Activated T-cell treated with anti-CD3 and anti-CD28 coated beads, Interleukin-2, amount 50 U/mL, for 48 hours (primary cell): Measurements from ENCODE around the gene KRT39.

ENCODE experiments used
- DNase-seq, 2 experiments: peaks; one replicate each; pipeline ENCODE4 v3.0.0-alpha.2; 2020

KRT39 gene

DNA sequence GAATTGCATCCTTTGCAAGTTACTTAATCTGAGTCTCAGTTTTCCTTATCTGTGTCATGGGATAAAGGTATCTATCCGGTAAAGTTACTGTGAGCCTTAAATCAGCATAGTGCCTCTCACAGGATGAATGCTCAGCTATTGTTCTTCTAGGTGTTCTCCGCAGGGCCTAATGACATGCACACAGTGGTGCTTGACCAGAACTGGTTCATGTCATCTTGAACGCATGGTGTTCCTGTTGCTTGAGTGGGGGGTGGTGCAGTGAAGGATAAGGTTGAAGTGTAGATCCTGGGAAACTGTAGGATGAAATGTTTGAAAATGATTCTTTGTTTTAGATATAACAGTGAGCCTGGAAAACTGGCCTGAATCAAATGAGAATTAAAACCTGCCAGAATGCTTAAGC, 13.4 kb upstream of the KRT39 start:
- no peak for DNase-seq

DNA sequence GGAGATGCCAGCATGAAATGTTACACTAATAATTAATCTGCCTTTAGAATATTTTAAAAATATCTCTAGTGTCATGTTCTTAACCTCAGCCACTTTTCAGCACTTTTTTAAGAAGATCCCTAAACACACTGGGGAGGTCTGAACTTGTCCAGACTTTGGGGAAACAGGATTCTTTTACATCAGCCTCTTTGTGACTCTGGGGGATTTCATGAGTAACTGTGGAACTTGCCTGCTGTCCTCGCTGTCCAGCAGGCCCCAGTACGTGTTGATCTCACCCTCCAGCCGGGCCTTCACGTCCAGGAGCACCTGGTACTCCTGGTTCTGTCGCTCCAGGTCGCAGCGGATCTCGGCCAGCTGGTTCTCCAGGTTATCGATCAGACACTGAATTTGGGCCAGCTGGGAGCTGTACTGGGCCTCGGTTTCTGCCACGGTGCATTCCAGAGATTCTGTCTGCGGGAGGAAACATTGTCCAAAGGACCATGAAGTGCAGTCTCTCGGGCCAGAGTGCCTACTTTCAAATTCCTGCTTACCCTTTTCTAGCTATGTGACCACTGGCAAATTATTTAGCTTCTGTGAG, 11.9 kb upstream of the KRT39 start:
- no peak for DNase-seq

DNA sequence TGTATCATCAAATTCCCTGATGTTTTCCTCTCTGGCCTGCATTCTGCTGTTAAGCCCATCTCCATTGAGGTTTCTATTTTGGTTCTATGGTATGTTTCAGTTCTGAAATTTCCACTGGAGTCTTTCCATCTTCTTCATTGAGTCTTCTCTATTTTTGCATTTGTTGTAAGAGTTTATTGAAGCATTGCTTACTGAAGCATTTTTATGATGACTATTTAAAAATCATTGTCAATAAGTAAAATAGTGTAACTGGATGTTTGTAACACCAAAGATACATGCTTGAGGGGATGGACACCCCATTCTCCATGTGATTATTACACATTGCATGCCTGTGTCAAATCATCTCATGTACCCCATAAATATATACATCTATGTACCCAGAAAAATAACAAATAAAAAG, 8.8 kb upstream of the KRT39 start:
- DNase-seq = no peak

DNA sequence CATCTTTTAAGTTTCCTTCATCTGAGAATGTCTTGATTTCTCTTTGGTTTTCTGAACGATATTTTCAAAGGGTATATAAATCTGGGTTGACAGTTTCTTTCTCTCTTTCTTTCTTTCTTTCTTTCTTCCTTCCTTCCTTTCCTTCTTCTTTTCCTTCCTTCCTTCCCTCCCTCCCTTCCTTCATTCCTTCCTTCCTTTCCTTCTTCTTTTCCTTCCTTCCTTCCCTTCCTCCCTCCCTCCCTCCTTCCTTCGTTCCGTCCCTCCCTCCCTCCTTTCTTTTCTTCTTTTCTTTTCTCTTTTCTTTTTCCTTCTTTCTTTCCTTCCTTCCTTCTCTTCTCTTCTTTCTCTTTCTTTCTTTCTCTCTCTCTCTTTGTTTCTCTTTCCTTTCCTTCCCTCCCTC, 7.6 kb upstream of the KRT39 start:
- no peak for DNase-seq

DNA sequence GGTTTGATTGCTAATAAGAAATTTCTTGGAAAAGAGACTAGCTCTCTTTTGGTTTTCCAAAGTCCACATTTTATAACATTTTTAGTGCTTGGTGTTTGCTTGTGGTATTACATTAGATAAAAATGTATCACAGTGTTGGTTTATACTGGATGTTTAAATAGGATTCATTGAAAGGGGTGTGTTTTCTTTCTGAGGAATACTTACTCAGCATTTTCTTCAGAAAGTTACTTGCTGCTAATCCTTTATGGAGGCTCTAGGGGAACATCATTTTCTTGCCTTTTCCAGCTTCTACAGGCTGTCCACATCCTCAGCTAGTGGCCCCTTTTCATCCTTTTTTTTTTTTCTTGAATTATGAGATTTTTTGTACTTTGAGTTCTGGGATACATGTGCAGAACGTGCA, 834 bp upstream of the KRT39 start:
- no peak for DNase-seq

DNA sequence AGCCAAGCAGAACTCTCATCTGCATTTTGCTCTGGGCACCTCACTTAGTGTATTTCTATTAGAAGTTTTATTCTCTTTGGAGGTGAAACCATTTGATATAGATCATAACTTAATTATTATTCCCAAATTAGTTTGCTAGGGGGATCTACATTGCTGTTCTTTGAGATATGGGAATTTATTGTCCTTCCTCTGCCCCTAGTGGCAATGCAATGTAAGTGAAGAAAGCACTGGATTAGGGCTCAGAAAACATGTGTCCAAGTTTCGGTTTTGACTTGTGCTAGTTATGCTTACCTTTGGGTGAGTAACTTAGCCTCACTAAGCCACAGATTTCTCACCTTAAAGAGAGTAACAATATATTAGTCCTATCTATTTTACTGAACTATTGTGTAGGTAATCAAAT, 2.9 kb downstream of the KRT39 start:
- no peak for DNase-seq

DNA sequence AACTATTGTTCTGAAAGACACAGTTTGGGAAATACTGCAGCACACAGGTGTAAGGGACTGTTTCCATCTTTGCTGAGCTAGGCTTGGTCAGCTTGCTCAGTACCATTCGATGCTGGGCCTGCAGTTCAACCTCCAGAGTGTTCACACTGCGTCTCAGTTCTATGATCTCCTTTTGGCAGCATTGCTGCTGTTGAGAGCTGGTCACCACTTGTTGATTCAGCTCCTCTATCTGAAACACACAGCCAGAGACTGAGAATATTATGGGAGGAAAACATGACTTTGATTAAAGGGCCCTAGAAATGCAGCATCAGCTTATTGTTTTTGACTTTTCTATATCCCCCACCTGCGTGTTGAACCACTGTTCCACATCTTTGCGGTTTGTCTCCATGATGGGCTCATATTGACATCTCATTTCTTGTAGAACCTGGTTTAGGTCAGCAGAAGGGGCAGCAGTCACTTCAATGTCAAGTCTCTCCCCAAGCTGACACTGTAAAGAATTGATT, 4.6 kb downstream of the KRT39 start:
- no peak for DNase-seq

DNA sequence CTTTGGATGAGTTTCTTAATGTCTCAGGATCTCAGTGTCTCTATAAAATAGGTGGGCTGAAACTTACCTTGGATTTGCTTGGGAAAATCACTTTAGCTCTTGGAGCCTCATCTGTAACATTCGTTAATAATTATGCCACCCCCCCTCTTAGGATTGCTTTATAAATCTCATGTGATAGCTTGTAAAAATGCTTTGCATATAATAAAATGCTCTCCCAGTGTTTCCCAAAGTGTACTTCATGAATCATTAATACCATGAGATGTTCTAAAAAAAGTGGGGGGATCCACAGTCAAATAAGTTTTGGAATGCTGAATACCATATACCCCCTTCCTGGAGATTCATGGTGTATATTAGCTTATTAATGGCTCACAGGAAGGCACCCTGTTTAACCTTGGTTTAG, 5.2 kb downstream of the KRT39 start:
- DNase-seq = no peak

DNA sequence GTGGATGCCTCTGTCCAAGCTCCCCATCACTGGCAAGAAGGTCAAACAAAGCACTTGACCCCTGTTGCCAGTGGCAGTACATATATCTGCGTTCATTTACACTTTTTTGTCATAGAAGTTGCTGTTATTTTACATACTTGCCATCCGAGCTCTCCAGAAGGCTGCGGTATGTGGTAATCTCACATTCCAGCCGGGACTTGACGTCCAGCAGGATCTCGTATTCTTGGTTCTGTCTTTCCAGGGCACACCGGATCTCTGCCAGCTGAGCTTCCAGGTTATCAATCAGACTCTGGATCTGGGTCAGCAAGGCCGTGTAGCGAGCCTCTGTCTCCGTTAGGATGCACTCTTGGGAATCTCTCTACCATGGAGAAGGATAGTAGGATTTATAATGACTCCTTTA, 6.6 kb downstream of the KRT39 start:
- DNase-seq = no peak

DNA sequence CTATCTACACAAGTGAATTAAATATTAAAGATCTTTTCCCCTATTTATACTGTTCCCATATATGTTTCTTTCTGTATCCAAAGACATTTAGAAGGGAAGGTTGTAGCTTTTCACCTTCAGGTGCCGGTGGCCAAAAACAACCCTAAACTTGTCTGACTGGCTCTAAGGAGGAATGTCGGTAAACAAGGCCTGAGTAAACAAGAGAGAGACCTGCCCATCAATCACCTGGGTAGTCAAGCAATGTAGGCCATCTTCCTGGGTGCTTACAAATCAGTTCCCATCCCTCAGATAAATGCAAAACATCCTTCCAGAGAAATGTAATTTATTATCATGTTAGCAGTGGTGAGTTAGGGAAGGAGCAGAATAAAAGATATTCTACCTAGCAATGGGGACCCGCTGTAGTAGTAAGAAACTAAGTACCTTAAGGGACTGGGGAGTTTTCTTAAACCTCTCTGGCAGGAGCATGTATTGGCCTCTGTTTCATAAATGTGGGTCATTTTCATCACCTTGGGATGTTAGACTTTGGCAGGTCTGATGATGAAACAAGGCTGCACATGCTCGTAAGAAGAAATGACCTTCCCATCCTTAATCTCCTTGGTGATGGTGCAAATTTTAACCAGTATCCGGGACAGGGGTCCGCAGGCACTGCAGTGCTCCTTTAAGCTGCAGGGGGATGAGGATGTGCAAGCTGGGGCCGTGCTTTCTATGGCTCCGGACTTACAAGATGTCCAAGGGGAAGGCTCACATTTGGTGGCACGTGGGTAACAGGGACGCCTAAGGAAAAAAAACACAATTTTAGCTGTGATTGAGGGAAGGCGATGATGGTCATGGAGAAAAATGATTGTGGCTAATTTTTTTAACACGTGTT, 8.4 kb downstream of the KRT39 start:
- no peak for DNase-seq

DNA sequence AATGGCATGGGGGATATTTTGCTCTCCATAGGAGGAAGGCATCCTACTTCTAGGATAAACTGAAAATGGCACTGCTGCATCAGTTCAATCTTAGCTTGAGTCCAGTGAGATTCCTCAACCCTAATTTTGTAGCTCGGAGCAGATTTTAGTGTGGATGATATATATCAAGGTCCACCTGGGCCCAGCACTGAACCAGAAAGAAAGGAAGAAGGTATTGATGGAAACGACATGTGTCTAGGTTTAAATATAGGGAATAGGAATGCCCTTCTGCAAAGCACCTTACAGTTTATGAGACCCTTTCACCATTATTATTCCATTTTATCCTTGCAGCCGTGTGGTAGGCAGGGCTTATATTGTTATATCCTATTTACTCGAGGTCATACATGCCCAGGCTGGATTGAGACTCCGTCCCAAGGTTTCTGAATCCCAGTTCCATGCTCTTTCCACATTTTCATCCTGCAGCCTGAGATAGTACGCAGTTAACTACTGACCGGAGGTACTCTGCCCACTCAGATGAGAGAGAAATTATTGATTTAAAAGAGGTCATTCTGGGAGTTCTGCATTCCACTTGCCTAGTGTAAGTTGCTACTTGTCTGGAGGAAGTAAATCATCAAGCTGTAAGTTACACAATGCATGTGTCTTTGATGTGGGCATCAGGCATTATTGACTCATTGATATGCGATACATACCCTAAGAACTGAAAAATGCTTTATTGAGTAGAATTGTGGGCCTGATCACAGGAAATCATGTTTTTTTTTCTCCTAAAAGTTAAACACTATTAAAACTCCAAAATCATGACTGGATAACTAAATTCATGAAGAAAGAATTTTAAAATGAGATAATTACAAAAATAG, 10.1 kb downstream of the KRT39 start:
- DNase-seq = no peak

DNA sequence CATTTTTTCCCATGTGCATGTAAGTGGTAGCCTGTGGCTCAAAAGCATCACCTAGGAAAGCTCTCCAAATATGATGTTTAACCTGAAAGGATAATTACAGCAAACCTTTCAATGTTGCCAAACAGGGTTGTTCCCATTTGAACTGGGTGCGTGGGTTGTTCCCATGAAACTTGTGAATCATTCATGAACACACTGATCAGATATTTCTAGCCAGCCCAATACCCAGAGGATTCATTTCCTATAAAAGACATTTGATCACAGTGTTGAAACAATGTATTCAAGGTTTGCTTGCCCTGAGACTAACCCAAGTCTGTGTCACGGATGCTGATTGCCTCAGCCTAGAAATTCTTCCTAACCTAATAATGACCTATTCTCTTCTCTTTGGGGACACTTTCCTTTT, 12.9 kb downstream of the KRT39 start:
- DNase-seq = peak in 1 of 2 experiments; percentile 30

DNA sequence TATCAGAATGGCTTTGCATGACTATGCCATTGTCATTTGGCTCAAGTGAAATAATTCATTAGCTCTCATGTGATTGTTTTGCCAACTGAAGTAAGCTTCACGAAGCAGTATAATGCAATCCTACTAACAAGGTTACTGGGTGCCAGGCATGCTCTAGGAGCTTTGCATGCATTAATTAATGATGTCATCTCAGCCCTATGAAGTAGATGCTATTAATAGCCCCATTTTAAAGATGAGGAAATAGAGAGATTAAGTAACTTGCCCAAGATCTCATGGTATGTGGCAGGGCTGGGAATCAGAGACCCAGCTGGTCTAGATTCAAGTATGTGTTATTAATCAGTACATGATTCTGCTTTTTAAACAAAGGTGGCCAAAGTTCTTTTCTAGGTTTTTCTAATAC, 14.1 kb downstream of the KRT39 start:
- no peak for DNase-seq

DNA sequence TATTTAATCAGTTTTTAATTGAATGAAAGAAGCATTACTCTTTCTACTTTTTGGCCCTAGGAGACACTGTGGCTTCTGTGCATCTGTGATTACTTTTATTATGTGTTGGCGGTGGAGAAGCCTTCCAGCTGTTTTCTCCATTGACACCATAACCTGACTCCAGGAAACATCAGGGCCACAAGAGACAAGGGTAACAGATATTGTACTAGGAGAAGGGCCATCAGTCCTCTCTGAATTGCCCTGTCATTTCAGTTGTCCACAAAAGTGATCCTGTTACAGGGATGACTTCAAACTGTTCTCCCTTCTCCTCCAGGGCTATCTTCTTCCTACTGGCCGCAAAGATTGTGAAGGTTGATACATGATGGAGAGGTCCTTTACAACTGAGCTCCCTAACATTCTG, 14.6 kb downstream of the KRT39 start:
- no peak for DNase-seq

DNA sequence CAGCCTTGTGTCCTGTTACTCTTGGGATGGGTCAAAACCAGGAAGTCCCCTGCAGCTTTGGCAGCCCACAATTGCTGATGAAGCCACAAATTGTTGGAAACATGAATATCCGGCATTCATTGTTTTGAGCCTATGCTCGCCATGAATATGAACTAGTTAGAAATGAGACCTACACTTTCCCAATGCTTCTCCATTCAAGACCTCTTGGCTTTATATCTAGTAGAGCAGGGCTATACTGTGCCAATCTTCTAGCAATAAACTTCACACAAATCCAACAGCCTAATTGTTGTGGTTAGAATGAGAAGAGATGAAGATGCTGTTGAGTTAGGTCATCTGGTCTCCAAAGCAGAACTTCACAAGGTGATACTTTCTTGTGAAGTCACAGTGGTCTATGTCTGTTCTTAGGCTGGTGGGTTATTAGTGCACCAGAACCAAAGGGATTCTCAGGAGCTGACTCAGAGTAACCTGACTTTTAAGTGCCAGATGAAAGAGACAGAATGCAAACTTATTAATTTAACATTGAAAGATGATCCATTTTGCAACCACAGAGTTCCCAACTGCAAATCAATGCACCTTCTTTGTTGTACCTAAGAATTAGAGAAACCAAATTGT, 15.6 kb downstream of the KRT39 start:
- DNase-seq = no peak

DNA sequence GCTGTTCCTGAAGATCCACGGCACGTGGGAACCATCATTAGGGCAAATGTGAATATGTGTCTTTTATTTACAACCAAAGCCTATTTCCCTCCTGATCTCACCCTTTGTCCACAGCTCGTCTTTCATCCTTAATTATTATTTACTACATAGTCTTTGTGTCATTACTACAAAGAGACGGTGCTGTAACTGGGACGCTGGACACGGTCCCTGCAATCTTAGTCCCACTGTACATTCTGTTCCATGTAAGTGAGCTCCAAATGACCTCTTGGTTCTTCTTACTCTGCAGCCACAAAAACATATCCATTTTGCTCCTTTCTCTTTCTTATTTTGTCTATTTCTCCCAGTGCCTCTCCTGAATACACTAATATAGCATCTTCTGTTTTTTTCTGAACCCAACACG, 16.6 kb downstream of the KRT39 start:
- no peak for DNase-seq

DNA sequence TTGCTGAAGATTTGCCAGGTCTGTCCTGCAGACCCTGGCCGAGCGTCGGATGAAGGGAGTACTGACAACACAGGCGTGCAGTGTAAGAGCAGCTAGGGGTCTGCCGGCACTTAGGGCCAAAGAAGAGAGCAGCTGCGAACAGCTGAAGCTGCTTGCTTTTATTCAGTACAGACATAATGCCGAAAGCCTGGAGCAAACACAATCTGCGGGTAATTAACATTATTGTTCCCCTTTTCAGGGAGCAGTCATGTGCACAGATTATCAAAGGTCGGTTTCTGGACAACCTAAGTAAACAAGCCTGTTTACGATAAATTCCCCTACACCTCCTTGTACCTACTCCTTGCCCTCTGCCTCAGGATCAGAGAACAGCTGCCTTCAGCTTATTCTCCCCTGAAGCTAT, 17.3 kb downstream of the KRT39 start:
- DNase-seq = no peak

DNA sequence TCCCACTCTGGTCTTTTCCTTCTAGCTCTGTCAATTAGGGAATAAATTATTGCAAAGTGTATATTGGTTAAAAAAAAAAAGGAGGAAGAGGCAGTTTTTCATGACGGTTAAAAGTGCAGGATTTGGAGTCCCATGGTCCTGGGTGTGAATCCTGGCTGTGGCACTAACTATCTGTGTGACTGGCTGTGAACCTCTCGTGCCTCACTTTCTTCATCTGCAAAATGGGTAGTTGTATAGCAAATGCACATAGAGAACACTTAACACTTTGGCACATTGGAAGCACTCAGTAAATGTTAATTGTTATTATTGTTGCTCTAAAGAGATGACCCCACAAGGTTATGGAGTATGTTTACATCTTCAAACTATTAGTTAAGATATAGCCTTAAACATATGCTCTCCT, 18.8 kb downstream of the KRT39 start:
- DNase-seq = no peak

DNA sequence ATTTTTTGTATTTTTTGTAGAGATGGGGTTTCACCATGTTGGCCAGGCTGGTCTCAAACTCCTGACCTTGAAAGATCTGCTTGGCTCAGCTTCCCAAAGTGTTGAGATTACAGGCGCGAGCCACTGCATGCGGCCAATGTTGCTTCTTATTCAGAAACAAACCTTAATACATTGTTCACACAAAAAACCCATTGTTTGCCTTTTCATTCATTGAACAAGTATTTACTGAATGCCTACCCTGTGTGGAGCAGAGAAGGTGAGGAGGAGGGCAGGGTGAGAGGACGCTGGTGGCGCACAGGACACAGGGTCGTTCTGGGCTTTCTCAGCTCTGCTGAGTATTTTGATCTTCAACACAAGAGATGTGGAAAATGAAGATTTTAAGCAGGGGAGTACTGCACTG, 21.3 kb downstream of the KRT39 start:
- DNase-seq = no peak

DNA sequence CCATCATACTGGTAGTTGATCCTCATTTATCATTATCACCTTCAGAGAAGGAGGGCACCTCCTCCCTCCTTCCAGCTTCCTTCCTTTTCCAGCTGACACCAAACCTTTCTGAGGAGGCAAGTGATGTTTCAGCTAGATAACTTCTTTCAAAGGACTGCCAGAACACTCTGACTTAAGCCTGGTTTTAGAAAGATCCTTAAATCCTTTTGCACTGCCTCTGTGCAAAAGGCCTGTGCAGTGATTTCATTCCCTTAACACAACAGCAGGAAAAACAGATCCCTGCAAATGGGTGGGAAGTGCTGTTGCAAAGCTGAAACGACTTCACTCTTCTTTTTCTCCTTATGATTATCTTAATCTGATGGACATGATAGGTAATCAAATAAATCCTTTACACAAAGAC, 22.2 kb downstream of the KRT39 start:
- DNase-seq = no peak

DNA sequence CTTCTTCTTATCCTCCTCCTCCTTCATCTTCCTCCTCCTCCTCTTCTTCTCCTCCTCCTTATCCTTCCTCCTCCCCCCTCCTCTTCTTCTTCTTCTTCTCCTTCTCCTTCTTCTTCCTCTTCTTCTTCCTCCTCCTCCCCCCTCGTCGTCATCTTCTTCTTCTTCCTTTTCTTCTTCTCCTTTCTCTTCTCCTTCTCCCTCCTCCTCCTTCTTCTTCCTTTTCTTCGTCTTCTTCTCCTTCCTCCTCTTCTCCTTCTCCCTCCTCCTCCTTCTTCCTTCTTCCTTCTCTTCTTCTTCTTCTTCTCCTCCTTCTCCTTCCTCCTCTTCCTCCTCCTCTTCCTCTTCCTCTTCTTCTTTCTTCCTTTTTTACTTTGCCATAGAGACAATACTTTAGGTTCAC, 24.2 kb downstream of the KRT39 start:
- no peak for DNase-seq

DNA sequence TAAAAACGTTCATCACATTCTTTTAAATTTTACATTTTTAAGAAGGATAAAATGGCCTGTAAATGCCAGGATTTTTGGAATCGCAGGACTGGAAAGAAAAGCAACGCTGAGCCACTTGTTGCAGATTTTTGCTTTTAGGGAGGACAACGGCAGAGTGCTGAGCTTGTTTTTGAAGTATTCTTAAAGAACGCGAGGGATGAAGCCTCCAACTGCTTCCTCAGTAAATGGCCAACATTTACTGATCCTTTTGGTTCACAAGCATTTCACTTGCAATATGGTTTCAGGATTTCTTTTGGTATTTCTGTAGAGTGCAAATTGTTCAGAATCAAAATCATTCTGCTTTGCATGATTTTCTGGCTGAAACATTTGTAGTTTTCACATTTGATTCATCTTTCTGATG, 26.5 kb downstream of the KRT39 start:
- no peak for DNase-seq

DNA sequence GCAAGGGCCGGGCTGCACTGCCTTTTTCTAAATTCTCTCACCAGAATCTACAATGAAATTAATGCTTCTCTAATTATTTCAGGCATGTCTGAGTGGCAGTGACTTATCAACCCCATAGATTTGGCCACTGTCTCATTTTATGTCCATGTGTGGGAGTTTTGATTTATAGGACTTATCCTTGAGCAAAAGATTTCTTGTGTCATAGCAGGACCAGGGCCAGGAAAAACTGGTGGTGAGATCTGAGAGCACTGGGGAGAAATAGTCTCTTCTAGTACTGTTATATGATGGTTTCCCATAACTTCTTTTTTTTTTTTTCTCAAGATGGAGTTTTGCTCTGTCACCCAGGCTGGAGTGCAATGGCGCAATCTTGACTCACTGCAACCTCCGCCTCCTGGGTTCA, 27.8 kb downstream of the KRT39 start:
- DNase-seq = no peak
